Lower leg skin (tissue), 3 donors: Measurements from ENCODE around the gene GAST.

Experiments
- CTCF ChIP-seq, 3 donors: fragments of 450-650 bp; IDR thresholded peaks; one replicate each; pipeline ENCODE4 v1.5.1; 2016; ENCODE audit warnings: antibody characterized with exemption in 3 of 3, mild to moderate bottlenecking in 3 of 3, moderate library complexity in 2 of 3
- POLR2A ChIP-seq, 2 donors: fragments of 450-650 bp; IDR thresholded peaks; one replicate each; pipeline ENCODE4 v1.6.1; 2016 to 2017; ENCODE audit warnings: antibody characterized with exemption in 2 of 2, mild to moderate bottlenecking in 1 of 2, moderate library complexity in 1 of 2

GRCh38 chr17:41733348-41734138 lies 21.4 kb downstream of the GAST start:
- TF ChIP-seq CTCF (IDR thresholded peaks at IDR 0.05), result no peak
- no peak for TF ChIP-seq POLR2A (IDR thresholded peaks at IDR 0.05)
